GM06990 (cell line): ENCODE results near the gene SLC52A3.

Source experiments
- DNase-seq: peaks from one replicate; pipeline ENCODE4 v3.0.0-alpha.2; 2011; ENCODE audit not compliant: insufficient read length; ENCODE audit errors: extremely low read depth
- H3K27me3 ChIP-seq: replicated peaks from 2 replicates; pipeline ENCODE4 v1.6.0; 2011; ENCODE audit warnings: low read length; ENCODE audit not compliant: control insufficient read depth, insufficient read depth
- H3K36me3 ChIP-seq: 2 replicates; pipeline ENCODE4 v1.5.1; 2011; ENCODE audit warnings: low read length; ENCODE audit not compliant: control insufficient read depth, insufficient read depth
- H3K4me3 ChIP-seq: replicated peaks from 2 replicates; pipeline ENCODE4 v1.5.1; 2011; ENCODE audit warnings: low read depth, mild to moderate bottlenecking, control low read depth, low read length
- CTCF ChIP-seq: IDR thresholded peaks from 2 replicates; pipeline ENCODE4 v1.5.1; 2011; ENCODE audit warnings: low read length, control low read depth, mild to moderate bottlenecking, inconsistent platforms; ENCODE audit not compliant: insufficient read depth, poor library complexity, severe bottlenecking

The SLC52A3 gene

GRCh38 chr20:753897-754635 is 14.2 kb downstream of the SLC52A3 start:
- no peak for TF ChIP-seq CTCF
- Histone ChIP-seq H3K27me3 (no peaks in the 10 kb centered on the region), H3K4me3 (no peak overlapping the region), H3K36me3 (no peaks in the 10 kb centered on the region)
- DNase-seq = no peak

GRCh38 chr20:753136-753535 is 15.2 kb downstream of the SLC52A3 start:
- Histone ChIP-seq H3K4me3 (no peak overlapping the region), H3K27me3 (no peaks in the 10 kb centered on the region), H3K36me3 (no peaks in the 10 kb centered on the region)
- no peak for DNase-seq
- TF ChIP-seq CTCF = no peak

GRCh38 chr20:752291-752690 is 16.0 kb downstream of the SLC52A3 start:
- Histone ChIP-seq H3K27me3 (no peaks in the 10 kb centered on the region), H3K4me3 (no peak overlapping the region), H3K36me3 (no peaks in the 10 kb centered on the region)
- no peak for DNase-seq
- no peak for TF ChIP-seq CTCF

- no peaks in the 10 kb centered on the region for H3K36me3 ChIP-seq
- H3K4me3 ChIP-seq = no peak overlapping the region
- TF ChIP-seq CTCF = no peak
- no peak for DNase-seq
- H3K27me3 ChIP-seq = no peaks in the 10 kb centered on the region
These were observed 16.5 kb downstream of the SLC52A3 start for GRCh38 chr20:751761-752160.

- Histone ChIP-seq H3K36me3 (no peaks in the 10 kb centered on the region), H3K27me3 (no peaks in the 10 kb centered on the region), H3K4me3 (no peak overlapping the region)
- TF ChIP-seq CTCF = no peak
- no peak for DNase-seq
These were observed 17.5 kb downstream of the SLC52A3 start for GRCh38 chr20:750801-751200.
